ENCODE results near the gene CDK12.

Gene CDK12

GRCh38 chr17:39581071-39581758 lies 119.9 kb downstream of the CDK12 start:
- no peak for DNase-seq (ENCODE audit: low read depth, low spot score)

- DNase-seq (ENCODE audit: low read depth, low spot score), result no peak
Observed at GRCh38 chr17:39581759-39582085, 120.4 kb downstream of the CDK12 start.

- no peak for DNase-seq (ENCODE audit: low read depth, low spot score)
Observed at GRCh38 chr17:39582658-39583057, 121.4 kb downstream of the CDK12 start.

All from smooth muscle cell of the brain vasculature (primary cell).